Measurements from ENCODE around the gene MYH7. TPM values are rescaled to one million over a fixed set of nuclear protein-coding genes. Genes with fewer than 3 reads are reported as not detected.

Gene MYH7
- polyA plus RNA-seq, 1 donor from 2014 or later: 0.12 TPM

- Histone ChIP-seq H3K79me2 (replicated peaks; ENCODE audit: insufficient read depth, low read length) (no peaks in the 10 kb centered on the region), H3K9me2 (ENCODE audit: insufficient read depth, low read length) (no peaks in the 10 kb centered on the region), H2AFZ (ENCODE audit: low read depth, low read length) (no peak overlapping the region), H3K4me2 (ENCODE audit: low read length) (no peak overlapping the region), H4K20me1 (ENCODE audit: insufficient read depth) (no peaks in the 10 kb centered on the region), H3K4me3 (ENCODE audit: low read length) (no peak overlapping the region), H3K27me3 (ENCODE audit: insufficient read depth, low read depth, low read length) (no peaks in the 10 kb centered on the region), H3F3A (ENCODE audit: insufficient read depth, low read length, poor library complexity, severe bottlenecking) (no peaks in the 10 kb centered on the region), H3K9me3 (ENCODE audit: low read length) (no peaks in the 10 kb centered on the region), H3K36me3 (ENCODE audit: insufficient read depth, low read length) (no peaks in the 10 kb centered on the region), H3K27ac (ENCODE audit: low read length) (no peak overlapping the region), H3K9ac (ENCODE audit: low read length) (no peak overlapping the region)
- TF ChIP-seq RAD21 (conservative IDR thresholded peaks at IDR 0.05): no peak
These were observed 52.6 kb downstream of the MYH7 start for GRCh38 chr14:23382731-23383440.

GRCh38 chr14:23382276-23382675 is 53.2 kb downstream of the MYH7 start:
- H3K79me2 ChIP-seq (replicated peaks; ENCODE audit: insufficient read depth, low read length): no peaks in the 10 kb centered on the region
- no peak overlapping the region for H3K9ac ChIP-seq (ENCODE audit: low read length)
- H3K27me3 ChIP-seq (ENCODE audit: insufficient read depth, low read depth, low read length): no peaks in the 10 kb centered on the region
- no peak overlapping the region for H3K4me3 ChIP-seq (ENCODE audit: low read length)
- no peaks in the 10 kb centered on the region for H3F3A ChIP-seq (ENCODE audit: insufficient read depth, low read length, poor library complexity, severe bottlenecking)
- H3K36me3 ChIP-seq (ENCODE audit: insufficient read depth, low read length): no peaks in the 10 kb centered on the region
- no peak overlapping the region for H2AFZ ChIP-seq (ENCODE audit: low read depth, low read length)
- H3K27ac ChIP-seq (ENCODE audit: low read length): no peak overlapping the region
- no peak for TF ChIP-seq RAD21 (conservative IDR thresholded peaks at IDR 0.05)
- TF ChIP-seq TAF1 (IDR thresholded peaks at IDR 0.05; ENCODE audit: low read depth): no peak
- no peak for TF ChIP-seq MXI1 (conservative IDR thresholded peaks at IDR 0.05; ENCODE audit: poor library complexity, severe bottlenecking)
- no peak for TF ChIP-seq EZH2 (IDR thresholded peaks at IDR 0.05; ENCODE audit: borderline replicate concordance, insufficient read depth, low read length, poor library complexity, severe bottlenecking)
- TF ChIP-seq REST (IDR thresholded peaks at IDR 0.05; ENCODE audit: borderline replicate concordance): no peak
- TF ChIP-seq SMC3 (conservative IDR thresholded peaks at IDR 0.05; ENCODE audit: poor library complexity): no peak
- no peak for TF ChIP-seq POLR2AphosphoS5 (IDR thresholded peaks at IDR 0.05)
- H3K4me2 ChIP-seq (ENCODE audit: low read length): no peak overlapping the region
- H3K9me2 ChIP-seq (ENCODE audit: insufficient read depth, low read length): no peaks in the 10 kb centered on the region
- H3K9me3 ChIP-seq (ENCODE audit: low read length): no peaks in the 10 kb centered on the region
- no peaks in the 10 kb centered on the region for H4K20me1 ChIP-seq (ENCODE audit: insufficient read depth)

- H3K79me2 ChIP-seq (replicated peaks; ENCODE audit: insufficient read depth, low read length): no peaks in the 10 kb centered on the region
- no peaks in the 10 kb centered on the region for H3K27me3 ChIP-seq (ENCODE audit: insufficient read depth, low read depth, low read length)
- no peaks in the 10 kb centered on the region for H4K20me1 ChIP-seq (ENCODE audit: insufficient read depth)
- H3K9me2 ChIP-seq (ENCODE audit: insufficient read depth, low read length): no peaks in the 10 kb centered on the region
- no peak overlapping the region for H3K4me2 ChIP-seq (ENCODE audit: low read length)
- TF ChIP-seq TAF1 (IDR thresholded peaks at IDR 0.05; ENCODE audit: low read depth) (no peak), EZH2 (IDR thresholded peaks at IDR 0.05; ENCODE audit: borderline replicate concordance, insufficient read depth, low read length, poor library complexity, severe bottlenecking) (no peak), RAD21 (conservative IDR thresholded peaks at IDR 0.05) (no peak), POLR2AphosphoS5 (IDR thresholded peaks at IDR 0.05) (no peak), SMC3 (conservative IDR thresholded peaks at IDR 0.05; ENCODE audit: poor library complexity) (no peak), EP300 (conservative IDR thresholded peaks at IDR 0.05; ENCODE audit: poor library complexity, severe bottlenecking) (no peak), CTCF (IDR thresholded peaks at IDR 0.05; ENCODE audit: poor library complexity, severe bottlenecking) (no peak), REST (IDR thresholded peaks at IDR 0.05; ENCODE audit: borderline replicate concordance) (no peak), MXI1 (conservative IDR thresholded peaks at IDR 0.05; ENCODE audit: poor library complexity, severe bottlenecking) (no peak)
- no peak overlapping the region for H3K9ac ChIP-seq (ENCODE audit: low read length)
- no peak overlapping the region for H2AFZ ChIP-seq (ENCODE audit: low read depth, low read length)
- no peak overlapping the region for H3K4me3 ChIP-seq (ENCODE audit: low read length)
- H3K36me3 ChIP-seq (ENCODE audit: insufficient read depth, low read length): no peaks in the 10 kb centered on the region
- H3F3A ChIP-seq (ENCODE audit: insufficient read depth, low read length, poor library complexity, severe bottlenecking): no peaks in the 10 kb centered on the region
- H3K27ac ChIP-seq (ENCODE audit: low read length): no peak overlapping the region
- H3K9me3 ChIP-seq (ENCODE audit: low read length): no peaks in the 10 kb centered on the region
These were observed 53.6 kb downstream of the MYH7 start for GRCh38 chr14:23381871-23382270.

Measured in neural cell (in vitro differentiated cells).